GM18520 (cell line): ENCODE data around the gene SCIN.
"Not testable (repeated sequence)": the region's sequence is repeated elsewhere in the genome, so short reads cannot be mapped to it uniquely, and the experiment has no call there.

Source experiments
- ATAC-seq: cut with Tn5 transposase; IDR thresholded peaks from one replicate; pipeline ENCODE4 v1.9.1; 2021; ENCODE audit not compliant: unreplicated experiment

Gene SCIN

GRCh38 chr7:12686234-12686890 lies 115.8 kb downstream of the SCIN start:
- peak; percentile 86 for ATAC-seq

DNA sequence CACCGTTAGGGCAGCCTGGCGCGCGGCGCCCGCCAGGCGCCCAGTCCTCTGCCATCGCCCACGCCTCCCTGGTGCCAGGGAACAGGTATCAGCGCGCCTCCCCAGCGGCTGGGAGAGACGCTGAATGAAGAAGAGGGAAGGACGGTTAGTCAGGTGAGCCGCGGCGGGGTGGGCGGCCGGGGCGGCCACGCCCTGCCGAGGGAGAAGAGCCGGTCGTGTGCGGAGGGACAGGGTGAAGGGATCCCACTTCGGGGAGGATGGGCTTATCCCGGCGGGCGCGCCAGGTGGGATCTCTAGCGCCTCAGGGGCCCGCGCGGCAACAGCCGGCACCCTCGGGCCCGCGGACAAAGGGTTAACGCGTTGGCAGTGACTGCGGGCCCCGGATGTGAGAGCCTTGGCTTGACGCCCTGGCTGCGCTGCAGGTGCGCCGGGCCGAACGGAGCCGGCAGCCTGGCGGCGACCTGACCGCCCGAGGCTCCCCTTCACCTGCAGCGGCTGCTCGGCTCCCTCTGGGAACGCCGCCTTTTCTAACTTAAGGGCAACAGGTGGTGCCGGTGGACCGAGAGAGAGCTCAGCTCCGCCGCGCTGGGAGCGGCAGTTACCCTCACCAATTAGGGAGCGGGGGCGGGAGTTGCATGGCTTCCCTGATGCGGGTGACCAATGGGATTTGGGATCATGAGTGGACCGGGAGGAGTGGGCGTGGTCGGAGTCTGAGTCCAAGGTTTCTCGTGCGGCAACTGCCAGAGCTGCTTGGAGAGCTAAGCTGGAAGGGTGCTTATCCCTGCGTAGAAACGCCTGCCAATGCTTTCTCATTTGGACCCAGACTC lies 116.6 kb downstream of the SCIN start, which contains the start of gene ARL4A:
Gene ARL4A, plus strand, starts transcription at position 743 of the 827 bp plus-strand sequence. CDS start 622 bp downstream, outside the sequence.
- ATAC-seq: peak; percentile 61

- ATAC-seq: no peak
These were observed 117.2 kb downstream of the SCIN start for GRCh38 chr7:12687718-12688171.

- not testable (repeated sequence) for ATAC-seq
These were observed 118.1 kb downstream of the SCIN start for GRCh38 chr7:12688485-12689170.

DNA sequence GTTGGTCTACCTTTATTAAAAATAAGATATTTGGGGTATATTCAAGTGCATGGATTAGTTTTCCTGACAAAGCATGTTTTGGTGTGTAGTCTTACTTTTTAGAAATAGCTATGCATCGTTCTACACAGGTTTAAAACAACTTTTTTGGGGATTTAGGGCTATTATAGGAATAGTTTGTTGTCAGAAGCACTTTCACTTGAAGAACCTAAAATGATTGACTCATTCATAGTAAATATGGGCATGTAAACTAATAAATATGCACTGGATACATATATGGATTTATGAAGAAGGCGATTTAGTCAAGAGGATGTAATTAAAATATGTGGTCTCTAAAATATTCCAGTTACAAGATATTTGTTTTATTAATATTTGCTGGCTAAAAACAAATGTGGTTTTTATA lies 118.9 kb downstream of the SCIN start:
- ATAC-seq: no peak

DNA sequence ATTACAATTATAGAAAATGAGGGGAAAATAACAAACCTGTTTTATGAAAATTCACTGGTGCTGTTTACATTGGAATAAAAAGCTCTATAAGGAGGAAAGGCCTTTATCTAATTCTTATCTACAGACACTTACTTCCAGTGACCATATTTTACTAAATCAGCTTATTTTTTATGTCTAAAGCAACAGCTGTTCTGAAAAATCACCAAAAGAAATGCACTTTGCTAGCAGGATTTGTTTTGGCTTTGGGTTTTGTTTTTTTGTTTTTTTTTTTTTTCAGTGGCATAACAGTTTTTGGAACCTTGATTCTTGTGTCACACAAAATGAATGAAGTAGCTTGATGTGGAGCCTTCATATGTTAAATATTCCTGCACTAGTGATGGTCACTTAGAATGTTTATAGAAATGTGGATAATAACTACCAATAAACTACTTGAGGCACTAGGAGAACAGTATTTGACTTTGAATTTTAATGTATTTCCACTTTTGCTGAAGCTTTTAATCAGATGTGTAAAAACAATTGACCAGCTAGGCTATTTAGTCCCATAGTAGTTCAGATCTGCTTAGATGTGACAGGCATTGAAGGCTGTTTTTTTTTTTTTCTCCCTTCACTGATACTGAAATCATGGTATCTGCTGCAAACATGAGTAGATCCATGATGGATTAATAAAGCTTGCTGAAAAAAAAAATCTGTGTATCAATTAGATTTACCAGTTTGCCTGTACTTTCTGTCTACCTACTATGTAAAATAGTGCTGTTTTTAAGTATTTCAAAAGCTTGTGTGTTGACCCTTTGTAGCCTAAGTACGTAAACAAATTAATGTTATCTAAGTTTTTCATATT lies 119.7 kb downstream of the SCIN start:
- ATAC-seq: no peak

DNA sequence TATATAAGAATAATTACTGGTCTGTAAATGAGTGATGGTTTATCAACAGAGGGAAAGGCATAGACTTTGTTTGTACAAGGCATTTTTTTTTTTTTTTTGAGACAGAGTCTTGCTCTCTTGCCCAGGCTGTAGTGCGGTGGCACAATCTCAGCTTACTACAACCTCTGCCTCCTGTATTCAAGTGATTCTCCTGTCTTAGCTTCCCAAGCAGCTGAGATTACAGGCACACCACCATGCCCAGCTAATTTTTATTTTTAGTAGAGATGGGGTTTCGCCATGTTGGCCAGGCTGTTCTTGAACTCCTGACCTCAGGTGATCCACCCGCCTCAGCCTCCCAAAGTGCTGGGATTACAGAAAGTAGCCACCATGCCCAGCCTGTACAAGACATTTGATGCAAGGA lies 120.9 kb downstream of the SCIN start:
- not testable (repeated sequence) for ATAC-seq

- no peak for ATAC-seq
These were observed 121.5 kb downstream of the SCIN start for GRCh38 chr7:12692035-12692434.

GRCh38 chr7:12692479-12693259 lies 122.1 kb downstream of the SCIN start:
- no peak for ATAC-seq

- ATAC-seq: no peak
These were observed 124.3 kb downstream of the SCIN start for GRCh38 chr7:12694817-12695216.

DNA sequence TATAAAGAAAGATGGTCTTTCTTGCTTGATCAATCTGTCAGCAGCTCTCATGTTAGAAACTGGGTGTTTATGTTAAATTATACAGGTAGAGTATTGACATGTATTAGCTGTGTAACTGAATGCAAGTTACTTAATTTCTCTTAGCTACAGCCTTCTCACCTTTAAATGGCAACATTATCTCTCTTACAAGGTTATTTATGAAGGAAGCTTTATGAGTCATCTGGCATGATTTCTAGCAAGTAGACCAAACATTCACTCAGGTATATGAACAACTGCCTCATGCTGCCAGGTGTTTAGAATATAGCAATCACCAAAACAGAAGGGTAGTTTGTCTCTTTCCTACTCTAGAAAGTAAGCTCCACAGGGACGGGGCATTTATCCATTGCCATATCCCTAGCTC lies 125.4 kb downstream of the SCIN start:
- no peak for ATAC-seq

DNA sequence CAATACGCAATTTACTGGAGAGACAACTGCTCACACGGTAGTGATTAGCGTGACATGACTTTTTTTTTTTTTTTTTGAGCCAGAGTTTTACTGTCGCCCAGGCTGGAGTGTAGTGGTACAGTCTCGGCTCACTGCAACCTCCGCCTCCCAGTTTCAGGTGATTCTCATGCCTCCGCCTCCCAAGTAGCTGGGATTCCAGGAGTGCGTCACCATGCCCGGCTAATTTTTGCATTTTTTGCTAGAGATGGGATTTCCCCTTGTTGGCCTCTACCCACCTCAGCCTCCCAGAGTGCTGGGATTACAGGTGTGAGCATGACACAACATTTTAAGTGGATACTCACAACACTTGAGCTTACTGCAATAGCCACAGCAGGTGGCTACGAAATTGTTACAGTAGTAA lies 128.8 kb downstream of the SCIN start:
- ATAC-seq: no peak

- no peak for ATAC-seq
These were observed 130.9 kb downstream of the SCIN start for GRCh38 chr7:12701433-12701832.

DNA sequence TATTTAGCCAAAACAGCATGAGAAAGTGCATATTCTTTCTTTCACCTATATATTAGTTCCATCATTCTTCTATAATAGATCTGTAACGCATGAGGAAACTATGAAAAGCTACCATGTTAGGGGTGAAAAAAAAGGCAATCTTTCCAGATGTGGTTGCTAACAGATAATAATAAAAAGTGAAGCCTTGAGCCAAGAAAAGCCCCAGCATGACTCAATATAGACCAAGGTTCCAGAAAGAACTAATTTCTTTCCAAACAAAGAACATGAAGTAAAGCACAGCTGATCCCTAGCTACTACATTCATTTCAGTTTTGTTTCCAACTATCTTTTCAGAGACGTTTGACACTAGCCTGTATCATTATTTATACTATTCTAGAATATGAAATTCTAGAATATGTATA lies 133.4 kb downstream of the SCIN start:
- no peak for ATAC-seq

DNA sequence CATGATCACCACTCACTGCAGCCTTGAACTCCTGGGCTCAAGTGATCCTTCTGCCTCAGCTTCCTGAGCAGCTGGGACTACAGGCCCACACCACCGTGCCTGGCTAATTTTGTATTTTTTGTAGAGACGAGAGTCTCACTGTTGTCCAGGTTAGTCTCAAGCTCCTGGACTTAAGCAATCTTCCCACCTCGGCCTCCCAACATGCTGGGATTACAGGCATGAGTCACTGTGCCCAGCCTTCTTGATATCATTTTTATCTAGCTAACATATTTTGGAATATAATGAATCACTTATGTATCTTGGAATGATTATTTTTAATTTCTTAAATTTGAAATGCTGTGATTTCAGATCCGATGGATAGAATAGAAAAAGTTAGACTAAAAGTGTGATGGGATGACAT lies 135.4 kb downstream of the SCIN start:
- no peak for ATAC-seq

GRCh38 chr7:12706900-12707536 lies 136.5 kb downstream of the SCIN start:
- no peak for ATAC-seq

DNA sequence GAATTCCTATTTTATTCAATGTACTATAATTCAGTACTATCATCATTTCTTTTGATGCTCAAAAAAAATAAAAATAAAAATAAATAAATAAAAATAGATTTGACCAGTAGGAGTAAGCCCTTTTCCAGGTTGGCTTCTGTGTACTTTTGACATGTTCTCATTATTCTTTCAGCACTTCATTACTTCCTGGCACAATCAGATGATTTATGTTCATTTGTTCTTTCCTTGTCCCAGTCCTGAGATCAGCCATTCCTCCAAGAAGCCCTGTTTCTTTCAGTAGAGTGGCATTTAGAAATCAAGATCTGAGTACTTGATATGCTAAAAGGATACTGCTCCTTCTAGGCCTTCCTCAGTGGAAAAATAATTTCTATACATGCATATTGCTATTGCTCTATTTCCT lies 137.8 kb downstream of the SCIN start:
- no peak for ATAC-seq
